ENCODE measurements around the gene STIMATE.

DNA sequence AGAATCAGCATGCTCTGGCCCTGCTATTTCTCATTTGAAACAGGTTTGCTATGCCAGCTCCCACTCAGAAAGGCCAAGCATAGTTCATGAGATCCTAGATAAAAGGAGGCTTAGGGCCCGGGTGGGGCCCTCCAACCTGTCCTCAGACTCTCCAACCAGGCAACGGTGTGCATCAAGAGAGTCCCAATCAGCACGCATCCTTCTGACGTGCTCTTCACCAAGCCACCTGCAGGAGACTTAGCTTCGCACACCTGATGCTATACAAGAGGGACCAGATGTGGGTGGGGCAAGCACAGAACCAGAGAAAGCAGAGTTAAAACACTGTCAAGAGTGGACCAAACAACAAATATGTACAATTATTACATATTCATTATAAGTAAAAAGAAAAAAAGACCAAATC lies 17.3 kb downstream of the STIMATE start:
- TF ChIP-seq, protein P1, sequence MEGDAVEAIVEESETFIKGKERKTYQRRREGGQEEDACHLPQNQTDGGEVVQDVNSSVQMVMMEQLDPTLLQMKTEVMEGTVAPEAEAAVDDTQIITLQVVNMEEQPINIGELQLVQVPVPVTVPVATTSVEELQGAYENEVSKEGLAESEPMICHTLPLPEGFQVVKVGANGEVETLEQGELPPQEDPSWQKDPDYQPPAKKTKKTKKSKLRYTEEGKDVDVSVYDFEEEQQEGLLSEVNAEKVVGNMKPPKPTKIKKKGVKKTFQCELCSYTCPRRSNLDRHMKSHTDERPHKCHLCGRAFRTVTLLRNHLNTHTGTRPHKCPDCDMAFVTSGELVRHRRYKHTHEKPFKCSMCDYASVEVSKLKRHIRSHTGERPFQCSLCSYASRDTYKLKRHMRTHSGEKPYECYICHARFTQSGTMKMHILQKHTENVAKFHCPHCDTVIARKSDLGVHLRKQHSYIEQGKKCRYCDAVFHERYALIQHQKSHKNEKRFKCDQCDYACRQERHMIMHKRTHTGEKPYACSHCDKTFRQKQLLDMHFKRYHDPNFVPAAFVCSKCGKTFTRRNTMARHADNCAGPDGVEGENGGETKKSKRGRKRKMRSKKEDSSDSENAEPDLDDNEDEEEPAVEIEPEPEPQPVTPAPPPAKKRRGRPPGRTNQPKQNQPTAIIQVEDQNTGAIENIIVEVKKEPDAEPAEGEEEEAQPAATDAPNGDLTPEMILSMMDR (conservative IDR thresholded peaks at IDR 0.05; ENCODE audit: low read length): no peak
- TF ChIP-seq EZH2phosphoT487 (IDR thresholded peaks at IDR 0.05; ENCODE audit: borderline replicate concordance, low read depth, low read length): no peak

All from OCI-LY7 (cell line).